Astrocyte of the spinal cord (primary cell): ENCODE data around the gene GMEB2.
A peak's percentile ranks its signal among the peaks of the same experiment; 100 is the strongest.

Experiments
- DNase-seq: peaks from one replicate; pipeline ENCODE4 v3.0.0; 2011; ENCODE audit warnings: low read depth, low spot score
- H3K4me3 ChIP-seq: 2 replicates; pipeline ENCODE4 v1.5.1; 2011; ENCODE audit warnings: low read depth, mild to moderate bottlenecking, low read length, moderate library complexity
- CTCF ChIP-seq: IDR thresholded peaks from 2 replicates; pipeline ENCODE4 v1.5.1; 2012; ENCODE audit warnings: low read depth, mild to moderate bottlenecking, low read length, inconsistent platforms
- in situ Hi-C: cut with HindIII; loops from 2 replicates; pipeline ENCODE4 v1.10.0; 2017; ENCODE audit warnings: low sequenced_read_pairs

GMEB2 gene

GRCh38 chr20:63587776-63588591 is 38.9 kb downstream of the GMEB2 start:
- no peak overlapping the region for H3K4me3 ChIP-seq
- DNase-seq, result no peak
- in situ Hi-C loops, result no loop called here
- TF ChIP-seq CTCF, result no peak

DNA sequence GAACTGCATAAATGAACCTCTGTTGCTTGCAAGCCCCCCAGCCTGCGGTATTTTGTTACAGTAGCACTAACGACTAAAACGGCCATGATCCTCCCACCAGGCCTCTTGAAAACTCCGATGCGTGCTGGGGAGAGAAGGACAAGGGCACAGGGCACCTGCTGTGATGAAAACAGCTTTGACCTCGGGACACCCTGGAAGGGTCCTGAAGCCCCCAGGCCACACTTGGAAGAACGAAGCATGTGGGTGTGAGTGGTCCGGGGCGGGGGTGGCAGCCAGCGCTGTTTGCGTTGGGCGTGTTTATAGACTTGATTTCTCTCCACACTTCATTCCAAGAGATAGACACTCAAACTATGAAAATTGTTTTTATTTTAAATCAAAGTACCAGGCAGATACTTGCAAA is 39.6 kb downstream of the GMEB2 start:
- in situ Hi-C loops, result no loop called here
- no peak for TF ChIP-seq CTCF
- H3K4me3 ChIP-seq, result no peak overlapping the region
- DNase-seq, result no peak

- no peak overlapping the region for H3K4me3 ChIP-seq
- no peak for DNase-seq
- no peak for TF ChIP-seq CTCF
- in situ Hi-C loops, result no loop called here
These were observed 40.1 kb downstream of the GMEB2 start for GRCh38 chr20:63586797-63587196.

GRCh38 chr20:63585616-63586565 is 41.0 kb downstream of the GMEB2 start:
- no peak for DNase-seq
- TF ChIP-seq CTCF, result no peak
- H3K4me3 ChIP-seq, result no peak overlapping the region
- in situ Hi-C loops, result no loop called here

DNA sequence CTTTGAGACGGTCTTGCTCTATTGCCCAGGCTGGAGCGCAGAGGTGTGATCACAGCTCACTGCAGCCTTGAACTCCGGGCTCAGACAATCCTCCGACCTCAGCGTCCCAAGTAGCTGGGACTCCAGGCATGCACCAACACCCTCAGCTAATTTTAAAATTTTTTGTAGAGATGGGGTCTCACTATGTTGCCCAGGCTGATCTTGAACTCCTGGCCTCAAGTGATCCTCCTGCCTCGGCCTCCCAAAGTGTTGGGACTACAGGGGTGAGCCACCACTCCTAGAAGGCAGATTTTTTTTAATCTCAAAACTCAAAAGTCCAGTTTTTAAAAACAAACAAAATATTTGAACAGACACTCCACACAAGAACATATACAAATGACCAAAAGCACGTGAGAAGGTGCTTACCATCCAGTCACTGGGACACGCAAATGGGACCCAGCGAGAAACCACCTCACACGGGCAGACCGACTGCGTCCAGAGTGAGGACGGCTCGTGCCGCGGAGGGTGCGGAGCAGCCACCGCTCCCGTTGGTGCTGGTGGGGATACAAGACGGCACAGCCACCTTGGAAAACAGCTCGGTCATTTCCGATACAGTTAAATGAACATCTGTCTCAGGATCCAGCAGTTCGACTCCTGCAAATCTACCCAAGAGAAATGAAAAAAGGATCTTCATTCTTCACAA is 44.4 kb downstream of the GMEB2 start:
- DNase-seq, result no peak
- no peak for TF ChIP-seq CTCF
- in situ Hi-C loops, result no loop called here
- H3K4me3 ChIP-seq, result no peak overlapping the region

GRCh38 chr20:63580796-63581461 is 46.0 kb downstream of the GMEB2 start:
- peak; percentile 39 for DNase-seq
- TF ChIP-seq CTCF, result peak; percentile 63
- in situ Hi-C loops, result no loop called here

More at GRCh38 chr20:63580796-63581461, 46.0 kb downstream of the GMEB2 start:
- no peak overlapping the region for H3K4me3 ChIP-seq
